Keratinocyte (primary cell): ENCODE data around the gene KIAA1958. TPM values are rescaled to one million over a fixed set of nuclear protein-coding genes. Genes with fewer than 3 reads are reported as not detected.

Experiments used
- DNase-seq: peaks from one replicate; pipeline ENCODE4 v3.0.0-alpha.2; 2011; ENCODE audit warnings: low read depth, missing footprints, low spot score
- FAIRE-seq: peaks from 2 replicates; lab custom pipeline; 2011; peaks lifted over from hg19 to GRCh38; lab: Jason Lieb, UNC
- H2AFZ ChIP-seq: 2 replicates; pipeline ENCODE4 v1.6.0; 2012; ENCODE audit warnings: low read length, control low read depth, inconsistent platforms; ENCODE audit not compliant: control insufficient read depth
- H3K27ac ChIP-seq: 2 replicates; pipeline ENCODE4 v1.5.1; 2011; ENCODE audit warnings: low read length; ENCODE audit not compliant: control insufficient read depth, insufficient read depth
- H3K27me3 ChIP-seq: 3 replicates; pipeline ENCODE4 v1.6.0; 2011; ENCODE audit warnings: low read length; ENCODE audit not compliant: control insufficient read depth, insufficient read depth; ENCODE audit errors: extremely low read depth
- H3K36me3 ChIP-seq, 2 experiments: 2 replicates in 1 of 2; 3 replicates in 1 of 2; pipeline ENCODE4 v1.5.1; 2011; ENCODE audit warnings: low read length in 2 of 2, mild to moderate bottlenecking in 1 of 2; ENCODE audit not compliant: control insufficient read depth in 2 of 2, insufficient read depth in 2 of 2; ENCODE audit errors: extremely low read depth in 1 of 2
- H3K4me1 ChIP-seq: 3 replicates; pipeline ENCODE4 v1.5.1; 2011; ENCODE audit warnings: low read length; ENCODE audit not compliant: control insufficient read depth, insufficient read depth; ENCODE audit errors: extremely low read depth
- H3K4me2 ChIP-seq: 3 replicates; pipeline ENCODE4 v1.6.0; 2011; ENCODE audit warnings: low read depth, low read length; ENCODE audit not compliant: control insufficient read depth, insufficient read depth; ENCODE audit errors: extremely low read depth
- H3K4me3 ChIP-seq, 3 experiments: fragments of 200-600 bp in 1 of 3; sonication (generic) in 1 of 3; 2 replicates in 2 of 3; 3 replicates in 1 of 3; pipeline ENCODE4 v1.5.1; 2011 to 2016; ENCODE audit warnings: low read length in 3 of 3, mild to moderate bottlenecking in 3 of 3, control low read depth in 2 of 3, inconsistent platforms in 1 of 3, low read depth in 1 of 3, mixed read lengths in 1 of 3, mixed run types in 1 of 3, moderate library complexity in 1 of 3; ENCODE audit not compliant: control insufficient read depth in 2 of 3, insufficient read depth in 2 of 3; ENCODE audit errors: extremely low read depth in 1 of 3
- H3K79me2 ChIP-seq: 2 replicates; pipeline ENCODE4 v1.6.0; 2012; ENCODE audit warnings: low read length; ENCODE audit not compliant: control insufficient read depth, insufficient read depth
- H3K9ac ChIP-seq: 3 replicates; pipeline ENCODE4 v1.6.0; 2011; ENCODE audit warnings: low read length; ENCODE audit not compliant: control insufficient read depth, insufficient read depth; ENCODE audit errors: extremely low read depth
- H3K9me1 ChIP-seq: 3 replicates; pipeline ENCODE4 v1.6.0; 2011; ENCODE audit warnings: low read length; ENCODE audit not compliant: control insufficient read depth, insufficient read depth; ENCODE audit errors: extremely low read depth
- H3K9me3 ChIP-seq: 2 replicates; pipeline ENCODE4 v1.5.1; 2012; ENCODE audit warnings: low read depth, low read length; ENCODE audit not compliant: control insufficient read depth
- H4K20me1 ChIP-seq: 3 replicates; pipeline ENCODE4 v1.6.0; 2011; ENCODE audit warnings: low read length; ENCODE audit not compliant: control insufficient read depth, insufficient read depth; ENCODE audit errors: extremely low read depth
- EZH2 ChIP-seq: IDR thresholded peaks from one replicate; pipeline ENCODE4 v1.6.1; 2012; ENCODE audit warnings: inconsistent platforms, mild to moderate bottlenecking, low read length, moderate library complexity
- dilution Hi-C: fragments of 300-500 bp; cut with MboI; formaldehyde crosslinking; loops from one replicate; pipeline ENCODE4 v1.7.0; 2020; ENCODE audit warnings: low sequenced_read_pairs; ENCODE audit not compliant: extremely low pct_ligation_motif_present
- polyA plus RNA-seq, 5 experiments: library from polyadenylated mRNA; depleted of rRNA in 3 of 5; stranded (reverse) in 3 of 5; stranded (forward) in 1 of 5; unstranded in 1 of 5; fragments of >200 nt; gene quantifications; 1 replicate in 1 of 5; 2 replicates in 3 of 5; 3 replicates in 1 of 5; pipeline versions ENCODE4 v1.2.1 to v1.2.3, GENCODE V29; 2011 to 2012; ENCODE audit warnings: missing spikeins in 2 of 5, low read depth in 1 of 5, low replicate concordance in 1 of 5
- TF ChIP-seq, protein P1 (sequence below), 3 experiments: IDR thresholded peaks in 1 of 3; conservative IDR thresholded peaks in 1 of 3; optimal IDR thresholded peaks in 1 of 3; 2 replicates in 2 of 3; 3 replicates in 1 of 3; pipeline versions ENCODE3 to v1.5.1; 2011; ENCODE audit warnings: low read length in 3 of 3, mild to moderate bottlenecking in 3 of 3, moderate library complexity in 2 of 3, control low read depth in 1 of 3, inconsistent platforms in 1 of 3; ENCODE audit not compliant: insufficient read depth in 2 of 3; ENCODE audit errors: extremely low read depth in 1 of 3

Gene KIAA1958
- polyA plus RNA-seq, 1 donor (not counting 4 experiments of a cell fraction or from before 2014, with no cell fraction given) = 0.84 TPM

DNA sequence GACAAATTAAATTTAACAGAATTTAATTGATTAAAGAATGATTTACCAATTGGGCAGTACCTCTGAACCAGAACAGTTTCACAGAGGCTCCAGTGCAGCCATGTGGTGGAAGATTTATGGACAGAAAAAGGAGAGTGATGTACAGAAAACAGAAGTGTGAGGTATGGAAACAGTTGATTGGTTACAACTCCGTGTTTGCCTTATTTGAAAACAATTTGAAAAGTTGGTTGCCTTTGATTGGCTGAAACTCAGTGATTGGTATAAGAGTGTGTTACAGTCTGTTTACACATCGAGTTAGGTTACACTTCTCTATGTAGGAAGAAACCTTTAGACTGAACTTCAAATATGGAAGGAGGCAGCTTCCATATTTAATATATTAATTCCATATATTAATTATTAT, 30.1 kb downstream of the KIAA1958 start:
- TF ChIP-seq, protein P1, sequence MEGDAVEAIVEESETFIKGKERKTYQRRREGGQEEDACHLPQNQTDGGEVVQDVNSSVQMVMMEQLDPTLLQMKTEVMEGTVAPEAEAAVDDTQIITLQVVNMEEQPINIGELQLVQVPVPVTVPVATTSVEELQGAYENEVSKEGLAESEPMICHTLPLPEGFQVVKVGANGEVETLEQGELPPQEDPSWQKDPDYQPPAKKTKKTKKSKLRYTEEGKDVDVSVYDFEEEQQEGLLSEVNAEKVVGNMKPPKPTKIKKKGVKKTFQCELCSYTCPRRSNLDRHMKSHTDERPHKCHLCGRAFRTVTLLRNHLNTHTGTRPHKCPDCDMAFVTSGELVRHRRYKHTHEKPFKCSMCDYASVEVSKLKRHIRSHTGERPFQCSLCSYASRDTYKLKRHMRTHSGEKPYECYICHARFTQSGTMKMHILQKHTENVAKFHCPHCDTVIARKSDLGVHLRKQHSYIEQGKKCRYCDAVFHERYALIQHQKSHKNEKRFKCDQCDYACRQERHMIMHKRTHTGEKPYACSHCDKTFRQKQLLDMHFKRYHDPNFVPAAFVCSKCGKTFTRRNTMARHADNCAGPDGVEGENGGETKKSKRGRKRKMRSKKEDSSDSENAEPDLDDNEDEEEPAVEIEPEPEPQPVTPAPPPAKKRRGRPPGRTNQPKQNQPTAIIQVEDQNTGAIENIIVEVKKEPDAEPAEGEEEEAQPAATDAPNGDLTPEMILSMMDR (optimal IDR thresholded peaks at IDR 0.05 in 1 of 3, IDR thresholded peaks at IDR 0.05 in 1 of 3, conservative IDR thresholded peaks at IDR 0.05 in 1 of 3; ENCODE audit: extremely low read depth in 1 of 3, insufficient read depth in 2 of 3, low read length in 3 of 3) = no peak
- TF ChIP-seq EZH2 = no peak
- Histone ChIP-seq H3K4me3 (no peak overlapping the region), H3K27me3 (no peaks in the 10 kb centered on the region), H3K9me1 (no peaks in the 10 kb centered on the region), H3K4me1 (no peaks in the 10 kb centered on the region), H3K4me2 (no peak overlapping the region), H3K36me3 (no peaks in the 10 kb centered on the region), H3K79me2 (no peaks in the 10 kb centered on the region), H2AFZ (no peak overlapping the region), H4K20me1 (no peaks in the 10 kb centered on the region), H3K9me3 (no peaks in the 10 kb centered on the region), H3K27ac (no peak overlapping the region), H3K9ac (no peak overlapping the region)
- DNase-seq (no peak), FAIRE-seq (no peak)
- dilution Hi-C loops = no loop called here

DNA sequence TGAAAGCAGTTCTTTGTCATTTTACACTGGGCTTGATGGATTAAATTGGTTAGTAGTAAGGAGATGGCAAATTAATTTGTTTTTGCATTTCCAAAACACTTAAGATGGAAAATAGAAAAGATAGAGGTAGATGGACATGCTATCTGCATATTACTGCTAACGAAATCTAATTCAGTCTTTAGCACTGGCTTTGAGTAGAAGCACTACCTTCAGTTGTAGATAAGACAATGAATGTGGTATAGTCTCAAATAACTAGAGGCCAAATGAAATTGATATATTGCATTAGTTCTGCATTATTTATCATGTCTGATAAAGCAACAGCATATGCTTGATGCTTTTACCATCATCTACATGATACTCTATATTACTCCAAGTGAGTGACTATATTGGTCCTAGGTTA, 33.4 kb downstream of the KIAA1958 start:
- H2AFZ ChIP-seq = no peak overlapping the region
- no peaks in the 10 kb centered on the region for H3K9me3 ChIP-seq
- no peaks in the 10 kb centered on the region for H3K36me3 ChIP-seq
- no peaks in the 10 kb centered on the region for H4K20me1 ChIP-seq
- H3K9me1 ChIP-seq = no peaks in the 10 kb centered on the region
- no peak overlapping the region for H3K27ac ChIP-seq
- no peaks in the 10 kb centered on the region for H3K79me2 ChIP-seq
- no peak for DNase-seq
- no peaks in the 10 kb centered on the region for H3K4me1 ChIP-seq
- no peak overlapping the region for H3K4me3 ChIP-seq
- no peak overlapping the region for H3K9ac ChIP-seq
- TF ChIP-seq, protein P1 (optimal IDR thresholded peaks at IDR 0.05 in 1 of 3, IDR thresholded peaks at IDR 0.05 in 1 of 3, conservative IDR thresholded peaks at IDR 0.05 in 1 of 3; ENCODE audit: extremely low read depth in 1 of 3, insufficient read depth in 2 of 3, low read length in 3 of 3) = no peak
- TF ChIP-seq EZH2 = no peak
- FAIRE-seq = no peak
- no peaks in the 10 kb centered on the region for H3K27me3 ChIP-seq
- dilution Hi-C loops = no loop called here
- no peak overlapping the region for H3K4me2 ChIP-seq
